EL (cell line): ENCODE measurements around the gene GJD3.
"Not testable (repeated sequence)": the region's sequence is repeated elsewhere in the genome, so short reads cannot be mapped to it uniquely, and the experiment has no call there.

ENCODE experiments used
- DNase-seq: peaks from one replicate; pipeline ENCODE4 v3.0.0-alpha.2; 2016

The GJD3 gene

GRCh38 chr17:40364121-40364861 lies at the start of gene GJD3:
GJD3 (minus strand) TSS chr17:40364737; CDS start chr17:40363815, 922 bp downstream.
- DNase-seq = peak; percentile 45

- not testable (repeated sequence) for DNase-seq
Measured at GRCh38 chr17:40414312-40414711, 49.8 kb upstream of the GJD3 start.

- DNase-seq = no peak
Measured at GRCh38 chr17:40412880-40413279, 48.3 kb upstream of the GJD3 start.

GRCh38 chr17:40411821-40412220 lies 47.3 kb upstream of the GJD3 start:
- DNase-seq = no peak

GRCh38 chr17:40410082-40410481 lies 45.5 kb upstream of the GJD3 start:
- no peak for DNase-seq

- not testable (repeated sequence) for DNase-seq
Measured at GRCh38 chr17:40409540-40409939, 45.0 kb upstream of the GJD3 start.

GRCh38 chr17:40407460-40407859 lies 42.9 kb upstream of the GJD3 start:
- DNase-seq = no peak

- no peak for DNase-seq
Measured at GRCh38 chr17:40404003-40404402, 39.5 kb upstream of the GJD3 start.

- DNase-seq = no peak
Measured at GRCh38 chr17:40402668-40403067, 38.1 kb upstream of the GJD3 start.

GRCh38 chr17:40399185-40399584 lies 34.6 kb upstream of the GJD3 start:
- peak; percentile 57 for DNase-seq

- DNase-seq = not testable (repeated sequence)
Measured at GRCh38 chr17:40386555-40386954, 22.0 kb upstream of the GJD3 start.

- no peak for DNase-seq
Measured at GRCh38 chr17:40382251-40382650, 17.7 kb upstream of the GJD3 start.

GRCh38 chr17:40378966-40379365 lies 14.4 kb upstream of the GJD3 start:
- DNase-seq = no peak

GRCh38 chr17:40377832-40378231 lies 13.3 kb upstream of the GJD3 start:
- no peak for DNase-seq

GRCh38 chr17:40376541-40376940 lies 12.0 kb upstream of the GJD3 start:
- not testable (repeated sequence) for DNase-seq

GRCh38 chr17:40375786-40376185 lies 11.2 kb upstream of the GJD3 start:
- DNase-seq = not testable (repeated sequence)

GRCh38 chr17:40374821-40375498 lies 10.4 kb upstream of the GJD3 start:
- DNase-seq = no peak

- DNase-seq = no peak
Measured at GRCh38 chr17:40373999-40374398, 9.5 kb upstream of the GJD3 start.

- DNase-seq = no peak
Measured at GRCh38 chr17:40373324-40373723, 8.8 kb upstream of the GJD3 start.

- DNase-seq = not testable (repeated sequence)
Measured at GRCh38 chr17:40372644-40373043, 8.1 kb upstream of the GJD3 start.

- DNase-seq = no peak
Measured at GRCh38 chr17:40372031-40372430, 7.5 kb upstream of the GJD3 start.

- DNase-seq = no peak
Measured at GRCh38 chr17:40371261-40371929, 6.9 kb upstream of the GJD3 start.

GRCh38 chr17:40369923-40370322 lies 5.4 kb upstream of the GJD3 start:
- no peak for DNase-seq

GRCh38 chr17:40367728-40368127 lies 3.2 kb upstream of the GJD3 start:
- DNase-seq = not testable (repeated sequence)
